ENCODE data around the gene NSF. TPM values are rescaled to one million over a fixed set of nuclear protein-coding genes. Genes with fewer than 3 reads are reported as not detected.

NSF gene
- polyA plus RNA-seq, 2 of the 4 experiments (the other 2 are of a cell fraction): 30.1 to 63.1 TPM

- 87% methylated on average over 4 of the region's 4 CpGs for WGBS (ENCODE audit: missing lambda C conversion rate)
- CTCF ChIA-PET: interaction anchor here (0.8 to 1.5 kb wide), 2 partner anchors 10 to 20 kb away, joined by 3 to 4 read pairs; no protein-coding TSS in a partner anchor
- H3K4me2 ChIP-seq: no peak overlapping the region
- POLR2A ChIA-PET: no interaction called here
- DNase-seq (ENCODE audit: low read depth in 1 of 2, low spot score in 1 of 2) (no peak), FAIRE-seq (no peak), ATAC-seq (no peak)
- H3K9me3 ChIP-seq: no peaks in the 10 kb centered on the region
- no peak overlapping the region for H3K27ac ChIP-seq
- H3K4me1 ChIP-seq: no peaks in the 10 kb centered on the region
- TF ChIP-seq RCOR1 (IDR thresholded peaks at IDR 0.05; ENCODE audit: low read depth, low read length) (no peak), PBX3 (IDR thresholded peaks at IDR 0.05) (no peak), SREBF2 (IDR thresholded peaks at IDR 0.05) (no peak), RNF2 (IDR thresholded peaks at IDR 0.05; ENCODE audit: borderline replicate concordance, low read depth) (no peak), FOXS1 (CRISPR knock-in tag; IDR thresholded peaks at IDR 0.05) (no peak), TFCP2L1 (CRISPR knock-in tag; IDR thresholded peaks at IDR 0.05) (no peak), EP300 (IDR thresholded peaks at IDR 0.05) (no peak), CBX8 (IDR thresholded peaks at IDR 0.05) (no peak), MYC (IDR thresholded peaks at IDR 0.05; ENCODE audit: borderline replicate concordance, low read length) (no peak), NR3C1 (IDR thresholded peaks at IDR 0.05) (no peak), ESRRA (IDR thresholded peaks at IDR 0.05; ENCODE audit: borderline replicate concordance, low read length) (no peak), BHLHE40 (IDR thresholded peaks at IDR 0.05; ENCODE audit: low read depth, low read length) (no peak), NPAS2 (CRISPR knock-in tag; IDR thresholded peaks at IDR 0.05; ENCODE audit: borderline replicate concordance) (no peak)
- TF ChIP-seq, protein P1, sequence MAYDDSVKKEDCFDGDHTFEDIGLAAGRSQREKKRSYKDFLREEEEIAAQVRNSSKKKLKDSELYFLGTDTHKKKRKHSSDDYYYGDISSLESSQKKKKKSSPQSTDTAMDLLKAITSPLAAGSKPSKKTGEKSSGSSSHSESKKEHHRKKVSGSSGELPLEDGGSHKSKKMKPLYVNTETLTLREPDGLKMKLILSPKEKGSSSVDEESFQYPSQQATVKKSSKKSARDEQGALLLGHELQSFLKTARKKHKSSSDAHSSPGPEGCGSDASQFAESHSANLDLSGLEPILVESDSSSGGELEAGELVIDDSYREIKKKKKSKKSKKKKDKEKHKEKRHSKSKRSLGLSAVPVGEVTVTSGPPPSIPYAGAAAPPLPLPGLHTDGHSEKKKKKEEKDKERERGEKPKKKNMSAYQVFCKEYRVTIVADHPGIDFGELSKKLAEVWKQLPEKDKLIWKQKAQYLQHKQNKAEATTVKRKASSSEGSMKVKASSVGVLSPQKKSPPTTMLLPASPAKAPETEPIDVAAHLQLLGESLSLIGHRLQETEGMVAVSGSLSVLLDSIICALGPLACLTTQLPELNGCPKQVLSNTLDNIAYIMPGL (CRISPR knock-in tag; IDR thresholded peaks at IDR 0.05; ENCODE audit: borderline replicate concordance): no peak
- TF ChIP-seq, protein P2, sequence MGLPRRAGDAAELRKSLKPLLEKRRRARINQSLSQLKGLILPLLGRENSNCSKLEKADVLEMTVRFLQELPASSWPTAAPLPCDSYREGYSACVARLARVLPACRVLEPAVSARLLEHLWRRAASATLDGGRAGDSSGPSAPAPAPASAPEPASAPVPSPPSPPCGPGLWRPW (IDR thresholded peaks at IDR 0.05): no peak
- TF ChIP-seq, protein P3, sequence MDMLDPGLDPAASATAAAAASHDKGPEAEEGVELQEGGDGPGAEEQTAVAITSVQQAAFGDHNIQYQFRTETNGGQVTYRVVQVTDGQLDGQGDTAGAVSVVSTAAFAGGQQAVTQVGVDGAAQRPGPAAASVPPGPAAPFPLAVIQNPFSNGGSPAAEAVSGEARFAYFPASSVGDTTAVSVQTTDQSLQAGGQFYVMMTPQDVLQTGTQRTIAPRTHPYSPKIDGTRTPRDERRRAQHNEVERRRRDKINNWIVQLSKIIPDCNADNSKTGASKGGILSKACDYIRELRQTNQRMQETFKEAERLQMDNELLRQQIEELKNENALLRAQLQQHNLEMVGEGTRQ (IDR thresholded peaks at IDR 0.05): no peak
- TF ChIP-seq, protein P4, sequence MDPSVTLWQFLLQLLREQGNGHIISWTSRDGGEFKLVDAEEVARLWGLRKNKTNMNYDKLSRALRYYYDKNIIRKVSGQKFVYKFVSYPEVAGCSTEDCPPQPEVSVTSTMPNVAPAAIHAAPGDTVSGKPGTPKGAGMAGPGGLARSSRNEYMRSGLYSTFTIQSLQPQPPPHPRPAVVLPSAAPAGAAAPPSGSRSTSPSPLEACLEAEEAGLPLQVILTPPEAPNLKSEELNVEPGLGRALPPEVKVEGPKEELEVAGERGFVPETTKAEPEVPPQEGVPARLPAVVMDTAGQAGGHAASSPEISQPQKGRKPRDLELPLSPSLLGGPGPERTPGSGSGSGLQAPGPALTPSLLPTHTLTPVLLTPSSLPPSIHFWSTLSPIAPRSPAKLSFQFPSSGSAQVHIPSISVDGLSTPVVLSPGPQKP (IDR thresholded peaks at IDR 0.05; ENCODE audit: low read depth, low read length): no peak
- TF ChIP-seq, protein P5, sequence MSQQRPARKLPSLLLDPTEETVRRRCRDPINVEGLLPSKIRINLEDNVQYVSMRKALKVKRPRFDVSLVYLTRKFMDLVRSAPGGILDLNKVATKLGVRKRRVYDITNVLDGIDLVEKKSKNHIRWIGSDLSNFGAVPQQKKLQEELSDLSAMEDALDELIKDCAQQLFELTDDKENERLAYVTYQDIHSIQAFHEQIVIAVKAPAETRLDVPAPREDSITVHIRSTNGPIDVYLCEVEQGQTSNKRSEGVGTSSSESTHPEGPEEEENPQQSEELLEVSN (IDR thresholded peaks at IDR 0.05; ENCODE audit: borderline replicate concordance, low read depth): no peak
- no peak overlapping the region for H3K4me3 ChIP-seq
These were observed 127.5 kb downstream of the NSF start for GRCh38 chr17:46717999-46718398.

GRCh38 chr17:46719891-46720290 is 129.4 kb downstream of the NSF start:
- POLR2A ChIA-PET: no interaction called here
- DNase-seq (ENCODE audit: low read depth in 1 of 2, low spot score in 1 of 2) (no peak), FAIRE-seq (no peak), ATAC-seq (no peak)
- CTCF ChIA-PET: interaction anchor here (1.2 to 1.3 kb wide), 2 partner anchors 10 to 63 kb away, joined by 3 to 6 read pairs; no protein-coding TSS in a partner anchor
- no peak for TF ChIP-seq CEBPB (IDR thresholded peaks at IDR 0.05)
- TF ChIP-seq RNF2 (IDR thresholded peaks at IDR 0.05; ENCODE audit: borderline replicate concordance, low read depth): no peak
- no peak for TF ChIP-seq EHMT2 (IDR thresholded peaks at IDR 0.05; ENCODE audit: low read depth)
- no peak for TF ChIP-seq MYC (IDR thresholded peaks at IDR 0.05; ENCODE audit: borderline replicate concordance, low read length)
- no peak for TF ChIP-seq PHF8 (IDR thresholded peaks at IDR 0.05; ENCODE audit: borderline replicate concordance, low read depth)
- no peak for TF ChIP-seq EP300 (IDR thresholded peaks at IDR 0.05)
- no peak for TF ChIP-seq FOSL2 (IDR thresholded peaks at IDR 0.05)
- no peak for TF ChIP-seq FOSL2 (CRISPR knock-in tag; IDR thresholded peaks at IDR 0.05)
- TF ChIP-seq, protein P3 (IDR thresholded peaks at IDR 0.05): no peak
- no peak for TF ChIP-seq RAD21 (conservative IDR thresholded peaks at IDR 0.05 in 1 of 2, IDR thresholded peaks at IDR 0.05 in 1 of 2)
- no peak for TF ChIP-seq ZNF302 (CRISPR knock-in tag; IDR thresholded peaks at IDR 0.05)
- no peak for TF ChIP-seq TP53 (CRISPR knock-in tag; IDR thresholded peaks at IDR 0.05)
- no peak for TF ChIP-seq JUNB (IDR thresholded peaks at IDR 0.05)
- Histone ChIP-seq H3K27ac (no peak overlapping the region), H3K4me2 (no peak overlapping the region), H3K4me3 (no peak overlapping the region), H3K4me1 (no peaks in the 10 kb centered on the region), H3K9me3 (no peaks in the 10 kb centered on the region)
- WGBS (ENCODE audit: missing lambda C conversion rate): 85% methylated on average over 3 of the region's 3 CpGs
